WTC11 (cell line): ENCODE data around the gene BICC1. TPM values are rescaled to one million over a fixed set of nuclear protein-coding genes. Genes with fewer than 3 reads are reported as not detected.

Experiments used
- ATAC-seq: fragments of 200-7000 bp; cut with Tn5 transposase; 2 replicates; pipeline ENCODE4 v1.10.0; 2021; ENCODE audit warnings: mild to moderate bottlenecking, moderate library complexity
- CTCF ChIA-PET: fragments of 300-600 bp; sonication (Branson Sonifier 250); formaldehyde crosslinking; loops from one replicate; lab custom pipeline; 2021; ENCODE audit warnings: antibody characterized with exemption; lab: Charles Lee
- POLR2A ChIA-PET: fragments of 350-600 bp; sonication (Branson Sonifier 250); formaldehyde crosslinking; loops from one replicate; lab custom pipeline; 2021; ENCODE audit warnings: antibody characterized with exemption; lab: Charles Lee
- DNase-seq: peaks from one replicate; pipeline ENCODE4 v3.0.0; 2021; ENCODE audit warnings: low spot score
- H3K27ac Mint-ChIP-seq: 2 replicates; pipeline ENCODE4 v1.8.0; 2021; ENCODE audit warnings: mixed read lengths
- H3K27me3 Mint-ChIP-seq: 2 replicates; pipeline ENCODE4 v1.8.0; 2021; ENCODE audit warnings: low read depth, mild to moderate bottlenecking, moderate library complexity, mixed read lengths
- H3K36me3 Mint-ChIP-seq: 2 replicates; pipeline ENCODE4 v1.8.0; 2021; ENCODE audit warnings: mixed read lengths
- H3K4me1 Mint-ChIP-seq: 2 replicates; pipeline ENCODE4 v1.8.0; 2022; ENCODE audit warnings: mixed read lengths
- H3K4me3 Mint-ChIP-seq: 2 replicates; pipeline ENCODE4 v1.8.0; 2021; ENCODE audit warnings: mild to moderate bottlenecking, moderate library complexity, mixed read lengths
- H3K9me3 Mint-ChIP-seq: 2 replicates; pipeline ENCODE4 v1.8.0; 2021; ENCODE audit warnings: mixed read lengths
- FOXJ3 ChIP-seq: sonication (generic); formaldehyde crosslinking; IDR thresholded peaks from 2 replicates; pipeline ENCODE4 v1.9.0; 2021; ENCODE audit warnings: missing genetic modification reagents, mild to moderate bottlenecking, borderline replicate concordance
- FOXP1 ChIP-seq: sonication (generic); formaldehyde crosslinking; IDR thresholded peaks from 2 replicates; pipeline ENCODE4 v1.8.0; 2022; ENCODE audit warnings: missing genetic modification reagents, mild to moderate bottlenecking, moderate library complexity, borderline replicate concordance
- GABPB1 ChIP-seq: sonication (generic); formaldehyde crosslinking; IDR thresholded peaks from 2 replicates; pipeline ENCODE4 v1.8.1; 2023; ENCODE audit warnings: mild to moderate bottlenecking, missing genetic modification reagents
- GTF2I ChIP-seq: fragments of 250-450 bp; sonication (Bioruptor Pico); conservative IDR thresholded peaks from 2 replicates; pipeline ENCODE4 v1.4.0; 2021; ENCODE audit warnings: mild to moderate bottlenecking
- MYBL2 ChIP-seq: sonication (generic); formaldehyde crosslinking; IDR thresholded peaks from 2 replicates; pipeline ENCODE4 v1.8.1; 2023; ENCODE audit warnings: mild to moderate bottlenecking, moderate library complexity, missing genetic modification reagents
- SMAD3 ChIP-seq: sonication (generic); formaldehyde crosslinking; IDR thresholded peaks from 2 replicates; pipeline ENCODE4 v1.8.0; 2022; ENCODE audit warnings: missing genetic modification reagents, mild to moderate bottlenecking, borderline replicate concordance
- SMAD4 ChIP-seq: sonication (generic); formaldehyde crosslinking; IDR thresholded peaks from 2 replicates; pipeline ENCODE4 v1.8.0; 2022; ENCODE audit warnings: mild to moderate bottlenecking, missing genetic modification reagents
- ZNF121 ChIP-seq: sonication (generic); formaldehyde crosslinking; IDR thresholded peaks from 2 replicates; pipeline ENCODE4 v1.8.0; 2023; ENCODE audit warnings: missing genetic modification reagents
- ZNF219 ChIP-seq: sonication (generic); formaldehyde crosslinking; IDR thresholded peaks from 2 replicates; pipeline ENCODE4 v1.8.0; 2023; ENCODE audit warnings: missing genetic modification reagents, mild to moderate bottlenecking, borderline replicate concordance
- ZNF232 ChIP-seq: sonication (generic); formaldehyde crosslinking; IDR thresholded peaks from 2 replicates; pipeline ENCODE4 v1.8.0; 2022; ENCODE audit warnings: mild to moderate bottlenecking, missing genetic modification reagents
- ZNF317 ChIP-seq: sonication (generic); formaldehyde crosslinking; IDR thresholded peaks from 2 replicates; pipeline ENCODE4 v1.8.1; 2023; ENCODE audit warnings: low read depth, mild to moderate bottlenecking, moderate library complexity, missing genetic modification reagents, borderline replicate concordance
- total RNA-seq: library from RNA; stranded (reverse); gene quantifications from 3 replicates; pipeline ENCODE4 v1.2.3, GENCODE V29; 2021
- TF ChIP-seq, protein P1 (sequence below): sonication (generic); formaldehyde crosslinking; IDR thresholded peaks from 2 replicates; pipeline ENCODE4 v1.8.1; 2022; ENCODE audit warnings: mild to moderate bottlenecking, moderate library complexity, missing genetic modification reagents
- TF ChIP-seq, protein P2 (sequence below): sonication (generic); formaldehyde crosslinking; IDR thresholded peaks from 2 replicates; pipeline ENCODE4 v1.8.0; 2023; ENCODE audit warnings: missing genetic modification reagents
- TF ChIP-seq, protein P3 (sequence below): fragments of 250-450 bp; sonication (Bioruptor Pico); IDR thresholded peaks from 2 replicates; pipeline ENCODE4 v1.9.0; 2021; ENCODE audit warnings: mild to moderate bottlenecking
- TF ChIP-seq, protein P4 (sequence below): sonication (generic); formaldehyde crosslinking; conservative IDR thresholded peaks from 2 replicates; pipeline ENCODE4 v1.8.1; 2022; ENCODE audit warnings: mild to moderate bottlenecking, missing genetic modification reagents
- TF ChIP-seq, protein P5 (sequence below): fragments of 250-450 bp; sonication (Bioruptor Pico); IDR thresholded peaks from 2 replicates; pipeline ENCODE4 v1.8.0; 2021; ENCODE audit warnings: mild to moderate bottlenecking
- TF ChIP-seq, protein P6 (sequence below): sonication (generic); formaldehyde crosslinking; IDR thresholded peaks from 2 replicates; pipeline ENCODE4 v1.8.0; 2022; ENCODE audit warnings: mild to moderate bottlenecking, missing genetic modification reagents
- TF ChIP-seq, protein P7 (sequence below): sonication (generic); formaldehyde crosslinking; IDR thresholded peaks from 2 replicates; pipeline ENCODE4 v1.8.0; 2022; ENCODE audit warnings: mild to moderate bottlenecking, missing genetic modification reagents

BICC1 gene
- total RNA-seq, 1 experiment from 2014 or later, result 0.61 TPM

DNA sequence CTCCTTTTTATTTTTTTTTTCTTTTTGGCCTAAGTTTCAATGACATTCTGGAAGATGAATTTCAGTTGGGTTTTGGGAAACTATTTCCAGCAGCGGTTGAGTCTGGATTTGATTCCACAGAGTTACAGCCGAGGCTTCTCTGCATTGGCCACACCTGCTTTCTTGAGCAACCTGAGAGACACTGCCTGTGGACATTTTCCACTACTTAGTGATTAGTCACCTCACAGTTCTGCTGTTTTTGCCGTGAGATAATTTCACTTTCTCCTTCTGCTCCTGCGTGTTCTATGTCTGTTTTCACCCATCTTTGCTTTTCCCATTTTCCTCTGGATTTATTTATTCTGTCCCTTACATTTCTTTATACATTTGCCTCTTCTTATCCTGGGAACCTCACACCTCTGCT lies 243.0 kb downstream of the BICC1 start:
- Mint-ChIP-seq H3K27ac (peak overlapping the region; percentile 16; the same call in 1 of the 2 replicates), H3K36me3 (no peaks in the 10 kb centered on the region), H3K4me3 (no peak overlapping the region), H3K9me3 (no peaks in the 10 kb centered on the region), H3K27me3 (no peaks in the 10 kb centered on the region; the same call in 1 of the 2 replicates)
- no peak for DNase-seq
- ATAC-seq, result no peak
- CTCF ChIA-PET, result no interaction called here
- no peak for TF ChIP-seq ZNF121 (CRISPR knock-in tag)
- TF ChIP-seq ZNF232, result no peak
- TF ChIP-seq, protein P1, sequence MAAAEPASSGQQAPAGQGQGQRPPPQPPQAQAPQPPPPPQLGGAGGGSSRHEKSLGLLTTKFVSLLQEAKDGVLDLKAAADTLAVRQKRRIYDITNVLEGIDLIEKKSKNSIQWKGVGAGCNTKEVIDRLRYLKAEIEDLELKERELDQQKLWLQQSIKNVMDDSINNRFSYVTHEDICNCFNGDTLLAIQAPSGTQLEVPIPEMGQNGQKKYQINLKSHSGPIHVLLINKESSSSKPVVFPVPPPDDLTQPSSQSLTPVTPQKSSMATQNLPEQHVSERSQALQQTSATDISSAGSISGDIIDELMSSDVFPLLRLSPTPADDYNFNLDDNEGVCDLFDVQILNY (CRISPR knock-in tag), result no peak
- TF ChIP-seq, protein P2, sequence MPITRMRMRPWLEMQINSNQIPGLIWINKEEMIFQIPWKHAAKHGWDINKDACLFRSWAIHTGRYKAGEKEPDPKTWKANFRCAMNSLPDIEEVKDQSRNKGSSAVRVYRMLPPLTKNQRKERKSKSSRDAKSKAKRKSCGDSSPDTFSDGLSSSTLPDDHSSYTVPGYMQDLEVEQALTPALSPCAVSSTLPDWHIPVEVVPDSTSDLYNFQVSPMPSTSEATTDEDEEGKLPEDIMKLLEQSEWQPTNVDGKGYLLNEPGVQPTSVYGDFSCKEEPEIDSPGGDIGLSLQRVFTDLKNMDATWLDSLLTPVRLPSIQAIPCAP (CRISPR knock-in tag), result no peak
- no peak for TF ChIP-seq MYBL2 (CRISPR knock-in tag)
- TF ChIP-seq, protein P3, sequence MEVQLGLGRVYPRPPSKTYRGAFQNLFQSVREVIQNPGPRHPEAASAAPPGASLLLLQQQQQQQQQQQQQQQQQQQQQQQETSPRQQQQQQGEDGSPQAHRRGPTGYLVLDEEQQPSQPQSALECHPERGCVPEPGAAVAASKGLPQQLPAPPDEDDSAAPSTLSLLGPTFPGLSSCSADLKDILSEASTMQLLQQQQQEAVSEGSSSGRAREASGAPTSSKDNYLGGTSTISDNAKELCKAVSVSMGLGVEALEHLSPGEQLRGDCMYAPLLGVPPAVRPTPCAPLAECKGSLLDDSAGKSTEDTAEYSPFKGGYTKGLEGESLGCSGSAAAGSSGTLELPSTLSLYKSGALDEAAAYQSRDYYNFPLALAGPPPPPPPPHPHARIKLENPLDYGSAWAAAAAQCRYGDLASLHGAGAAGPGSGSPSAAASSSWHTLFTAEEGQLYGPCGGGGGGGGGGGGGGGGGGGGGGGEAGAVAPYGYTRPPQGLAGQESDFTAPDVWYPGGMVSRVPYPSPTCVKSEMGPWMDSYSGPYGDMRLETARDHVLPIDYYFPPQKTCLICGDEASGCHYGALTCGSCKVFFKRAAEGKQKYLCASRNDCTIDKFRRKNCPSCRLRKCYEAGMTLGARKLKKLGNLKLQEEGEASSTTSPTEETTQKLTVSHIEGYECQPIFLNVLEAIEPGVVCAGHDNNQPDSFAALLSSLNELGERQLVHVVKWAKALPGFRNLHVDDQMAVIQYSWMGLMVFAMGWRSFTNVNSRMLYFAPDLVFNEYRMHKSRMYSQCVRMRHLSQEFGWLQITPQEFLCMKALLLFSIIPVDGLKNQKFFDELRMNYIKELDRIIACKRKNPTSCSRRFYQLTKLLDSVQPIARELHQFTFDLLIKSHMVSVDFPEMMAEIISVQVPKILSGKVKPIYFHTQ (CRISPR knock-in tag), result no peak
- no peak for TF ChIP-seq ZNF317 (CRISPR knock-in tag)
- TF ChIP-seq GABPB1 (CRISPR knock-in tag), result no peak
- TF ChIP-seq, protein P4, sequence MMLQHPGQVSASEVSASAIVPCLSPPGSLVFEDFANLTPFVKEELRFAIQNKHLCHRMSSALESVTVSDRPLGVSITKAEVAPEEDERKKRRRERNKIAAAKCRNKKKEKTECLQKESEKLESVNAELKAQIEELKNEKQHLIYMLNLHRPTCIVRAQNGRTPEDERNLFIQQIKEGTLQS (CRISPR knock-in tag), result no peak
- TF ChIP-seq GTF2I (CRISPR knock-in tag), result no peak
- TF ChIP-seq FOXJ3 (CRISPR knock-in tag), result no peak
- no peak for TF ChIP-seq SMAD3
- no peak for TF ChIP-seq FOXP1 (CRISPR knock-in tag)
- TF ChIP-seq, protein P5, sequence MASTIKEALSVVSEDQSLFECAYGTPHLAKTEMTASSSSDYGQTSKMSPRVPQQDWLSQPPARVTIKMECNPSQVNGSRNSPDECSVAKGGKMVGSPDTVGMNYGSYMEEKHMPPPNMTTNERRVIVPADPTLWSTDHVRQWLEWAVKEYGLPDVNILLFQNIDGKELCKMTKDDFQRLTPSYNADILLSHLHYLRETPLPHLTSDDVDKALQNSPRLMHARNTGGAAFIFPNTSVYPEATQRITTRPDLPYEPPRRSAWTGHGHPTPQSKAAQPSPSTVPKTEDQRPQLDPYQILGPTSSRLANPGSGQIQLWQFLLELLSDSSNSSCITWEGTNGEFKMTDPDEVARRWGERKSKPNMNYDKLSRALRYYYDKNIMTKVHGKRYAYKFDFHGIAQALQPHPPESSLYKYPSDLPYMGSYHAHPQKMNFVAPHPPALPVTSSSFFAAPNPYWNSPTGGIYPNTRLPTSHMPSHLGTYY, result no peak
- TF ChIP-seq, protein P6, sequence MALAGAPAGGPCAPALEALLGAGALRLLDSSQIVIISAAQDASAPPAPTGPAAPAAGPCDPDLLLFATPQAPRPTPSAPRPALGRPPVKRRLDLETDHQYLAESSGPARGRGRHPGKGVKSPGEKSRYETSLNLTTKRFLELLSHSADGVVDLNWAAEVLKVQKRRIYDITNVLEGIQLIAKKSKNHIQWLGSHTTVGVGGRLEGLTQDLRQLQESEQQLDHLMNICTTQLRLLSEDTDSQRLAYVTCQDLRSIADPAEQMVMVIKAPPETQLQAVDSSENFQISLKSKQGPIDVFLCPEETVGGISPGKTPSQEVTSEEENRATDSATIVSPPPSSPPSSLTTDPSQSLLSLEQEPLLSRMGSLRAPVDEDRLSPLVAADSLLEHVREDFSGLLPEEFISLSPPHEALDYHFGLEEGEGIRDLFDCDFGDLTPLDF (CRISPR knock-in tag), result no peak
- TF ChIP-seq ZNF219, result no peak
- TF ChIP-seq, protein P7, sequence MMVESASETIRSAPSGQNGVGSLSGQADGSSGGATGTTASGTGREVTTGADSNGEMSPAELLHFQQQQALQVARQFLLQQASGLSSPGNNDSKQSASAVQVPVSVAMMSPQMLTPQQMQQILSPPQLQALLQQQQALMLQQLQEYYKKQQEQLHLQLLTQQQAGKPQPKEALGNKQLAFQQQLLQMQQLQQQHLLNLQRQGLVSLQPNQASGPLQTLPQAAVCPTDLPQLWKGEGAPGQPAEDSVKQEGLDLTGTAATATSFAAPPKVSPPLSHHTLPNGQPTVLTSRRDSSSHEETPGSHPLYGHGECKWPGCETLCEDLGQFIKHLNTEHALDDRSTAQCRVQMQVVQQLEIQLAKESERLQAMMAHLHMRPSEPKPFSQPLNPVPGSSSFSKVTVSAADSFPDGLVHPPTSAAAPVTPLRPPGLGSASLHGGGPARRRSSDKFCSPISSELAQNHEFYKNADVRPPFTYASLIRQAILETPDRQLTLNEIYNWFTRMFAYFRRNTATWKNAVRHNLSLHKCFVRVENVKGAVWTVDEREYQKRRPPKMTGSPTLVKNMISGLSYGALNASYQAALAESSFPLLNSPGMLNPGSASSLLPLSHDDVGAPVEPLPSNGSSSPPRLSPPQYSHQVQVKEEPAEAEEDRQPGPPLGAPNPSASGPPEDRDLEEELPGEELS, result no peak
- TF ChIP-seq SMAD4, result no peak
- TF ChIP-seq, all 79 proteins: peak for 0
- POLR2A ChIA-PET, result no interaction called here
- H3K4me1 Mint-ChIP-seq, result peaks cover 9% of the 10 kb centered on the region
